H9 (cell line): ENCODE results near the gene CORO7. TPM values are rescaled to one million over a fixed set of nuclear protein-coding genes. Genes with fewer than 3 reads are reported as not detected.

Source experiments
- DNase-seq: peaks from one replicate; pipeline ENCODE4 v3.0.0-alpha.2; 2017
- H2AFZ ChIP-seq: one replicate; pipeline ENCODE4 v1.6.1; 2013; ENCODE audit warnings: mild to moderate bottlenecking, low read length, control low read depth, moderate library complexity
- H2AK5ac ChIP-seq: 2 replicates; pipeline ENCODE4 v1.6.1; 2013; ENCODE audit warnings: low read length, control low read depth, mixed read lengths; ENCODE audit not compliant: insufficient read length
- H2BK120ac ChIP-seq: one replicate; pipeline ENCODE4 v1.6.1; 2013; ENCODE audit warnings: low read depth, mild to moderate bottlenecking, low read length, control low read depth, inconsistent platforms; ENCODE audit not compliant: poor library complexity, severe bottlenecking
- H2BK12ac ChIP-seq: 2 replicates; pipeline ENCODE4 v1.6.1; 2013; ENCODE audit warnings: low read length, control low read depth, mixed read lengths, low read depth; ENCODE audit not compliant: insufficient read length
- H2BK15ac ChIP-seq: 2 replicates; pipeline ENCODE4 v1.6.1; 2013; ENCODE audit warnings: low read depth, low read length, control low read depth
- H2BK20ac ChIP-seq: one replicate; pipeline ENCODE4 v1.6.1; 2013; ENCODE audit warnings: low read depth, mild to moderate bottlenecking, low read length, control low read depth, inconsistent platforms; ENCODE audit not compliant: poor library complexity, severe bottlenecking
- H2BK5ac ChIP-seq: 2 replicates; pipeline ENCODE4 v1.6.1; 2013; ENCODE audit warnings: low read length, control low read depth, mixed read lengths; ENCODE audit not compliant: insufficient read length
- H3K14ac ChIP-seq: 2 replicates; pipeline ENCODE4 v1.6.1; 2013; ENCODE audit warnings: low read length, control low read depth; ENCODE audit not compliant: insufficient read depth
- H3K18ac ChIP-seq: 2 replicates; pipeline ENCODE4 v1.6.1; 2013; ENCODE audit warnings: low read depth, mild to moderate bottlenecking, mixed read lengths, low read length, control low read depth; ENCODE audit not compliant: insufficient read length
- H3K23ac ChIP-seq: 2 replicates; pipeline ENCODE4 v1.6.1; 2013; ENCODE audit warnings: low read length, control low read depth, mixed read lengths, low read depth; ENCODE audit not compliant: insufficient read length
- H3K23me2 ChIP-seq: 2 replicates; pipeline ENCODE4 v1.6.1; 2013; ENCODE audit warnings: low read depth, mild to moderate bottlenecking, mixed read lengths, low read length, control low read depth; ENCODE audit not compliant: insufficient read length, poor library complexity, severe bottlenecking
- H3K27ac ChIP-seq: 2 replicates; pipeline ENCODE4 v1.5.1; 2013; ENCODE audit warnings: low read length, control low read depth, mixed read lengths, low read depth; ENCODE audit not compliant: insufficient read length
- H3K27me3 ChIP-seq: 2 replicates; pipeline ENCODE4 v1.6.1; 2013; ENCODE audit warnings: low read length, control low read depth, inconsistent platforms; ENCODE audit not compliant: insufficient read depth
- H3K4ac ChIP-seq: 2 replicates; pipeline ENCODE4 v1.6.1; 2013; ENCODE audit warnings: low read depth, mild to moderate bottlenecking, control low read depth, inconsistent platforms, low read length, moderate library complexity
- H3K4me1 ChIP-seq: 2 replicates; pipeline ENCODE4 v1.6.1; 2013; ENCODE audit warnings: low read length, control low read depth, inconsistent platforms; ENCODE audit not compliant: insufficient read depth
- H3K4me2 ChIP-seq: 2 replicates; pipeline ENCODE4 v1.6.1; 2013; ENCODE audit warnings: low read length, control low read depth, mixed read lengths; ENCODE audit not compliant: insufficient read length, insufficient read depth
- H3K56ac ChIP-seq: 2 replicates; pipeline ENCODE4 v1.6.1; 2013; ENCODE audit warnings: low read depth, mild to moderate bottlenecking, mixed read lengths, low read length, control low read depth; ENCODE audit not compliant: insufficient read length
- H3K79me1 ChIP-seq: 2 replicates; pipeline ENCODE4 v1.6.1; 2013; ENCODE audit warnings: low read depth, mild to moderate bottlenecking, moderate library complexity, low read length, control low read depth, inconsistent platforms; ENCODE audit not compliant: insufficient read depth, poor library complexity, severe bottlenecking
- H3K79me2 ChIP-seq: 2 replicates; pipeline ENCODE4 v1.6.1; 2013; ENCODE audit warnings: low read length, control low read depth, inconsistent platforms; ENCODE audit not compliant: insufficient read depth
- H3K9ac ChIP-seq: 2 replicates; pipeline ENCODE4 v1.6.1; 2013; ENCODE audit warnings: low read length, control low read depth, mixed read lengths; ENCODE audit not compliant: insufficient read length; ENCODE audit errors: extremely low read depth
- H3K9me3 ChIP-seq: one replicate; pipeline ENCODE4 v1.6.1; 2013; ENCODE audit warnings: low read depth, low read length, inconsistent platforms; ENCODE audit not compliant: control insufficient read depth
- H3T11ph ChIP-seq: one replicate; pipeline ENCODE4 v1.6.1; 2013; ENCODE audit warnings: mild to moderate bottlenecking, low read length, control low read depth, inconsistent platforms
- H4K20me1 ChIP-seq: one replicate; pipeline ENCODE4 v1.6.1; 2013; ENCODE audit not compliant: control insufficient read depth, insufficient read length, insufficient read depth
- H4K5ac ChIP-seq: 2 replicates; pipeline ENCODE4 v1.6.1; 2013; ENCODE audit warnings: low read depth, mild to moderate bottlenecking, mixed read lengths, low read length, control low read depth; ENCODE audit not compliant: insufficient read length
- H4K8ac ChIP-seq: replicated peaks from 2 replicates; pipeline ENCODE4 v1.6.1; 2013; ENCODE audit warnings: low read length, control low read depth, mixed read lengths, low read depth; ENCODE audit not compliant: insufficient read length
- H4K91ac ChIP-seq: 2 replicates; pipeline ENCODE4 v1.6.1; 2013; ENCODE audit warnings: low read depth, mild to moderate bottlenecking, moderate library complexity, mixed read lengths, low read length, control low read depth; ENCODE audit not compliant: insufficient read length
- H3K27ac Mint-ChIP-seq, 3 experiments: 2 replicates in 2 of 3; 3 replicates in 1 of 3; pipeline ENCODE4 v1.8.0; 2020 to 2021; ENCODE audit warnings: mixed read lengths in 3 of 3, mild to moderate bottlenecking in 1 of 3, moderate library complexity in 1 of 3
- H3K27me3 Mint-ChIP-seq: 2 replicates; pipeline ENCODE4 v1.8.0; 2021; ENCODE audit warnings: low read depth, mild to moderate bottlenecking, moderate library complexity, mixed read lengths
- H3K36me3 Mint-ChIP-seq, 3 experiments: 2 replicates in 2 of 3; 3 replicates in 1 of 3; pipeline ENCODE4 v1.8.0; 2020 to 2021; ENCODE audit warnings: low read depth in 3 of 3, mixed read lengths in 3 of 3; ENCODE audit not compliant: insufficient read depth in 1 of 3
- H3K4me1 Mint-ChIP-seq, 2 experiments: 2 replicates each; pipeline ENCODE4 v1.8.0; 2020; ENCODE audit warnings: mixed read lengths in 2 of 2
- H3K4me3 Mint-ChIP-seq, 2 experiments: 2 replicates in 1 of 2; 3 replicates in 1 of 2; pipeline ENCODE4 v1.8.0; 2020 to 2021; ENCODE audit warnings: mild to moderate bottlenecking in 2 of 2, mixed read lengths in 2 of 2, moderate library complexity in 1 of 2
- H3K9me3 Mint-ChIP-seq, 2 experiments: 2 replicates in 1 of 2; 3 replicates in 1 of 2; pipeline ENCODE4 v1.8.0; 2020; ENCODE audit warnings: mild to moderate bottlenecking in 2 of 2, mixed read lengths in 2 of 2, moderate library complexity in 1 of 2
- WGBS: extraction: QIAGEN DNeasy Blood & Tissue Kit; methylation state at CpG from one replicate; pipeline ENCODE4 v1.1.7; 2013; ENCODE audit warnings: missing lambda C conversion rate, low lambda C conversion rate, mixed read lengths; ENCODE audit not compliant: insufficient read length; ENCODE audit errors: extremely low coverage; 5-methylcytosine and 5-hydroxymethylcytosine counted together
- total RNA-seq: library from RNA; stranded (reverse); gene quantifications from 2 replicates; pipeline ENCODE4 v1.2.1, GENCODE V29; 2021
- TF ChIP-seq, protein P1 (sequence below): fragments of 200-600 bp; sonication (generic); conservative IDR thresholded peaks from 3 replicates; pipeline ENCODE4 v1.8.0; 2021; ENCODE audit warnings: antibody characterized with exemption, mild to moderate bottlenecking

Gene CORO7
- total RNA-seq, 1 experiment from 2014 or later, result 38.4 TPM

- Histone ChIP-seq H3K27me3 (no peaks in the 10 kb centered on the region), H2AFZ (no peak overlapping the region), H2BK20ac (no peak overlapping the region), H2AK5ac (no peak overlapping the region), H4K8ac (no peak overlapping the region), H3K23me2 (no peaks in the 10 kb centered on the region), H3K9me3 (no peaks in the 10 kb centered on the region), H3K4me1 (no peaks in the 10 kb centered on the region), H3K56ac (no peak overlapping the region), H3K18ac (no peak overlapping the region), H2BK15ac (no peak overlapping the region), H2BK120ac (no peak overlapping the region), H3K14ac (no peak overlapping the region), H3T11ph (no peak overlapping the region), H4K5ac (peak overlapping the region; percentile 58), H3K27ac (no peak overlapping the region), H2BK5ac (no peak overlapping the region), H4K91ac (no peak overlapping the region), H2BK12ac (no peak overlapping the region), H3K4ac (no peak overlapping the region), H3K79me2 (no peaks in the 10 kb centered on the region), H3K79me1 (no peaks in the 10 kb centered on the region), H3K9ac (no peak overlapping the region), H3K23ac (no peak overlapping the region), H3K4me2 (no peak overlapping the region), H4K20me1 (no peaks in the 10 kb centered on the region)
- H3K4me3 Mint-ChIP-seq, result no peak overlapping the region
- no peaks in the 10 kb centered on the region for H3K9me3 Mint-ChIP-seq
- TF ChIP-seq, protein P1, sequence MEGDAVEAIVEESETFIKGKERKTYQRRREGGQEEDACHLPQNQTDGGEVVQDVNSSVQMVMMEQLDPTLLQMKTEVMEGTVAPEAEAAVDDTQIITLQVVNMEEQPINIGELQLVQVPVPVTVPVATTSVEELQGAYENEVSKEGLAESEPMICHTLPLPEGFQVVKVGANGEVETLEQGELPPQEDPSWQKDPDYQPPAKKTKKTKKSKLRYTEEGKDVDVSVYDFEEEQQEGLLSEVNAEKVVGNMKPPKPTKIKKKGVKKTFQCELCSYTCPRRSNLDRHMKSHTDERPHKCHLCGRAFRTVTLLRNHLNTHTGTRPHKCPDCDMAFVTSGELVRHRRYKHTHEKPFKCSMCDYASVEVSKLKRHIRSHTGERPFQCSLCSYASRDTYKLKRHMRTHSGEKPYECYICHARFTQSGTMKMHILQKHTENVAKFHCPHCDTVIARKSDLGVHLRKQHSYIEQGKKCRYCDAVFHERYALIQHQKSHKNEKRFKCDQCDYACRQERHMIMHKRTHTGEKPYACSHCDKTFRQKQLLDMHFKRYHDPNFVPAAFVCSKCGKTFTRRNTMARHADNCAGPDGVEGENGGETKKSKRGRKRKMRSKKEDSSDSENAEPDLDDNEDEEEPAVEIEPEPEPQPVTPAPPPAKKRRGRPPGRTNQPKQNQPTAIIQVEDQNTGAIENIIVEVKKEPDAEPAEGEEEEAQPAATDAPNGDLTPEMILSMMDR, result no peak
- DNase-seq, result no peak
- no CpG with 5 or more reads among the region's 12 CpGs for WGBS
- H3K27ac Mint-ChIP-seq, result peak overlapping the region in 1 of 3 experiments; percentile 44; a peak in 1 of 7 replicates
- no peaks in the 10 kb centered on the region for H3K4me1 Mint-ChIP-seq
- no peaks in the 10 kb centered on the region for H3K27me3 Mint-ChIP-seq
- peaks cover 25 to 70% (median 51%) of the 10 kb centered on the region in 3 experiments; a peak in 6 of 7 replicates for H3K36me3 Mint-ChIP-seq
These were observed 17.8 kb upstream of the CORO7 start for GRCh38 chr16:4433914-4434787.
